NCI-H774 (cell line): ENCODE data around the gene SLC16A7.
"Not testable (repeated sequence)": the region's sequence is repeated elsewhere in the genome, so short reads cannot be mapped to it uniquely, and the experiment has no call there.

Source experiments
- DNase-seq: peaks from one replicate; lab custom pipeline; 2025; lab: John Stamatoyannopoulos, UW

Gene SLC16A7

GRCh38 chr12:59595883-59596540 lies at the start of gene SLC16A7:
Gene SLC16A7, plus strand, starts transcription at chr12:59596029. Its CDS starts 108,773 bp downstream, at chr12:59704802.
- peak; percentile 96 for DNase-seq

GRCh38 chr12:59548930-59549329 lies 46.9 kb upstream of the SLC16A7 start:
- no peak for DNase-seq

GRCh38 chr12:59559696-59560095 lies 36.1 kb upstream of the SLC16A7 start:
- no peak for DNase-seq

GRCh38 chr12:59570145-59570544 lies 25.7 kb upstream of the SLC16A7 start:
- no peak for DNase-seq

- no peak for DNase-seq
These were observed 21.4 kb upstream of the SLC16A7 start for GRCh38 chr12:59574406-59574805.

- no peak for DNase-seq
These were observed 20.0 kb upstream of the SLC16A7 start for GRCh38 chr12:59575826-59576225.

GRCh38 chr12:59578254-59578653 lies 17.6 kb upstream of the SLC16A7 start:
- DNase-seq: no peak

GRCh38 chr12:59579631-59580030 lies 16.2 kb upstream of the SLC16A7 start:
- DNase-seq: no peak

GRCh38 chr12:59580050-59580449 lies 15.8 kb upstream of the SLC16A7 start:
- DNase-seq: no peak

- no peak for DNase-seq
These were observed 12.7 kb upstream of the SLC16A7 start for GRCh38 chr12:59583003-59583712.

GRCh38 chr12:59587710-59588109 lies 8.1 kb upstream of the SLC16A7 start:
- DNase-seq: no peak

- DNase-seq: no peak
These were observed 2.1 kb upstream of the SLC16A7 start for GRCh38 chr12:59593761-59594160.

GRCh38 chr12:59594943-59595500 lies 807 bp upstream of the SLC16A7 start:
- DNase-seq: no peak

- DNase-seq: no peak
These were observed 305 bp upstream of the SLC16A7 start for GRCh38 chr12:59595565-59595882.

- no peak for DNase-seq
These were observed 1.6 kb downstream of the SLC16A7 start for GRCh38 chr12:59597385-59597781.

GRCh38 chr12:59600171-59600570 lies 4.3 kb downstream of the SLC16A7 start:
- DNase-seq: no peak

GRCh38 chr12:59603754-59604153 lies 7.9 kb downstream of the SLC16A7 start:
- no peak for DNase-seq

- not testable (repeated sequence) for DNase-seq
These were observed 17.1 kb downstream of the SLC16A7 start for GRCh38 chr12:59612823-59613434.

GRCh38 chr12:59615392-59616165 lies 19.8 kb downstream of the SLC16A7 start:
- DNase-seq: no peak

- no peak for DNase-seq
These were observed 23.8 kb downstream of the SLC16A7 start for GRCh38 chr12:59619461-59620240.

GRCh38 chr12:59620326-59620725 lies 24.5 kb downstream of the SLC16A7 start:
- DNase-seq: no peak
